SU-DHL-6 (cell line): ENCODE measurements around the gene CRMP1.

Source experiments
- H2AFZ ChIP-seq: fragments of 200-600 bp; sonication (generic); 2 replicates; pipeline ENCODE4 v1.6.1; 2014; ENCODE audit warnings: low read depth, mild to moderate bottlenecking, moderate library complexity, mixed read lengths, antibody characterized with exemption, low read length; ENCODE audit not compliant: severe bottlenecking
- H3F3A ChIP-seq: fragments of 200-600 bp; shearing (Covaris generic); 2 replicates; pipeline ENCODE4 v1.6.0; 2016; ENCODE audit warnings: antibody characterized with exemption, mild to moderate bottlenecking; ENCODE audit not compliant: insufficient read depth
- H3K27ac ChIP-seq: fragments of 200-600 bp; sonication (generic); 2 replicates; pipeline ENCODE4 v1.5.1; 2016; ENCODE audit warnings: low read depth, mild to moderate bottlenecking, low read length, moderate library complexity, mixed read lengths
- H3K27me3 ChIP-seq: fragments of 200-600 bp; sonication (generic), shearing (Covaris generic); 2 replicates; pipeline ENCODE4 v1.6.0; 2014; ENCODE audit warnings: mild to moderate bottlenecking, low read length
- H3K36me3 ChIP-seq: fragments of 200-600 bp; sonication (generic); 2 replicates; pipeline ENCODE4 v1.6.1; 2014; ENCODE audit warnings: mild to moderate bottlenecking, low read length, mixed read lengths
- H3K4me2 ChIP-seq: fragments of 300-600, 200-600 bp; shearing (Covaris generic), sonication (generic); 2 replicates; pipeline ENCODE4 v1.6.0; 2014; ENCODE audit warnings: low read length, low read depth, mild to moderate bottlenecking; ENCODE audit not compliant: poor library complexity, severe bottlenecking
- H3K4me3 ChIP-seq: fragments of 200-600 bp; sonication (generic); 2 replicates; pipeline ENCODE4 v1.5.1; 2014; ENCODE audit warnings: antibody characterized with exemption, low read length, mild to moderate bottlenecking, mixed read lengths; ENCODE audit not compliant: insufficient read depth, poor library complexity, severe bottlenecking
- H3K79me2 ChIP-seq: fragments of 200-600 bp; sonication (generic); 2 replicates; pipeline ENCODE4 v1.6.1; 2014; ENCODE audit warnings: mild to moderate bottlenecking, low read length, moderate library complexity; ENCODE audit not compliant: insufficient read depth
- H3K9ac ChIP-seq: fragments of 200-600 bp; sonication (generic); 2 replicates; pipeline ENCODE4 v1.7.0; 2014; ENCODE audit warnings: mild to moderate bottlenecking, low read length
- H3K9me2 ChIP-seq: fragments of 200-600 bp; sonication (generic); replicated peaks from 2 replicates; pipeline ENCODE4 v1.6.1; 2014; ENCODE audit warnings: low read length; ENCODE audit not compliant: insufficient read depth
- H3K9me3 ChIP-seq: fragments of 200-600 bp; sonication (generic); 2 replicates; pipeline ENCODE4 v1.6.1; 2014; ENCODE audit warnings: low read length, mixed read lengths; ENCODE audit not compliant: insufficient read depth
- H4K20me1 ChIP-seq: fragments of 200-600 bp; sonication (generic); 2 replicates; pipeline ENCODE4 v1.6.1; 2014; ENCODE audit warnings: low read depth, mild to moderate bottlenecking, antibody characterized with exemption, low read length, moderate library complexity, mixed read lengths
- EZH2phosphoT487 ChIP-seq: fragments of 200-600 bp; sonication (generic), shearing (Covaris generic); conservative IDR thresholded peaks from 2 replicates; pipeline ENCODE4 v1.6.1; 2018; ENCODE audit warnings: mild to moderate bottlenecking, antibody characterized with exemption, low read length, moderate library complexity, mixed read lengths
- TF ChIP-seq, protein P1 (sequence below): fragments of 200-600 bp; sonication (generic); IDR thresholded peaks from one replicate; pipeline ENCODE4 v1.5.1; 2017; ENCODE audit warnings: antibody characterized with exemption, mild to moderate bottlenecking, low read length, moderate library complexity; ENCODE audit not compliant: insufficient read depth, poor library complexity, severe bottlenecking

The CRMP1 gene

DNA sequence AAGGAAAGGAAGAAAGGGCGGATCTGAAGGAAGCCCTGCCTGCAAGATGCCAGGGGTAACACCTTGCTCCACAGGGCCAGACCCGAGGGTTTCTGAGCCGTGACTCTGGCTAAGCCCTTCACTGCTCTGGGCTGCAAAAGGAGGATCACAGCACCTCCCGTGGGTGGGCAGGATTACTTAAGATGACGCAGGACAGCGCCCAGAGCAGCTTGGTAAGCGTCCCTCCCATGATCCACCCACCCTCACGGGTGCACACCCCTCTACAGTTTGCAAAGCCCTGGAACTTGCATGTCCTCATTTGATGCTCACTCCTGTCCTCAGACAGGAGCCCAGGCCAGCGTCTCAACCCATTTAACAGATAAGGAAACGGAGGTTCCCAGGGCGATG, 64.9 kb downstream of the CRMP1 start:
- no peak overlapping the region for H3K9ac ChIP-seq
- H2AFZ ChIP-seq, result no peak overlapping the region
- H3F3A ChIP-seq, result no peaks in the 10 kb centered on the region
- no peaks in the 10 kb centered on the region for H3K9me3 ChIP-seq
- H3K36me3 ChIP-seq, result no peaks in the 10 kb centered on the region
- no peaks in the 10 kb centered on the region for H4K20me1 ChIP-seq
- no peaks in the 10 kb centered on the region for H3K9me2 ChIP-seq
- H3K27me3 ChIP-seq, result no peaks in the 10 kb centered on the region
- no peak overlapping the region for H3K27ac ChIP-seq
- TF ChIP-seq, protein P1, sequence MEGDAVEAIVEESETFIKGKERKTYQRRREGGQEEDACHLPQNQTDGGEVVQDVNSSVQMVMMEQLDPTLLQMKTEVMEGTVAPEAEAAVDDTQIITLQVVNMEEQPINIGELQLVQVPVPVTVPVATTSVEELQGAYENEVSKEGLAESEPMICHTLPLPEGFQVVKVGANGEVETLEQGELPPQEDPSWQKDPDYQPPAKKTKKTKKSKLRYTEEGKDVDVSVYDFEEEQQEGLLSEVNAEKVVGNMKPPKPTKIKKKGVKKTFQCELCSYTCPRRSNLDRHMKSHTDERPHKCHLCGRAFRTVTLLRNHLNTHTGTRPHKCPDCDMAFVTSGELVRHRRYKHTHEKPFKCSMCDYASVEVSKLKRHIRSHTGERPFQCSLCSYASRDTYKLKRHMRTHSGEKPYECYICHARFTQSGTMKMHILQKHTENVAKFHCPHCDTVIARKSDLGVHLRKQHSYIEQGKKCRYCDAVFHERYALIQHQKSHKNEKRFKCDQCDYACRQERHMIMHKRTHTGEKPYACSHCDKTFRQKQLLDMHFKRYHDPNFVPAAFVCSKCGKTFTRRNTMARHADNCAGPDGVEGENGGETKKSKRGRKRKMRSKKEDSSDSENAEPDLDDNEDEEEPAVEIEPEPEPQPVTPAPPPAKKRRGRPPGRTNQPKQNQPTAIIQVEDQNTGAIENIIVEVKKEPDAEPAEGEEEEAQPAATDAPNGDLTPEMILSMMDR, result no peak
- no peak for TF ChIP-seq EZH2phosphoT487
- no peaks in the 10 kb centered on the region for H3K79me2 ChIP-seq
- H3K4me2 ChIP-seq, result no peak overlapping the region
- no peak overlapping the region for H3K4me3 ChIP-seq

DNA sequence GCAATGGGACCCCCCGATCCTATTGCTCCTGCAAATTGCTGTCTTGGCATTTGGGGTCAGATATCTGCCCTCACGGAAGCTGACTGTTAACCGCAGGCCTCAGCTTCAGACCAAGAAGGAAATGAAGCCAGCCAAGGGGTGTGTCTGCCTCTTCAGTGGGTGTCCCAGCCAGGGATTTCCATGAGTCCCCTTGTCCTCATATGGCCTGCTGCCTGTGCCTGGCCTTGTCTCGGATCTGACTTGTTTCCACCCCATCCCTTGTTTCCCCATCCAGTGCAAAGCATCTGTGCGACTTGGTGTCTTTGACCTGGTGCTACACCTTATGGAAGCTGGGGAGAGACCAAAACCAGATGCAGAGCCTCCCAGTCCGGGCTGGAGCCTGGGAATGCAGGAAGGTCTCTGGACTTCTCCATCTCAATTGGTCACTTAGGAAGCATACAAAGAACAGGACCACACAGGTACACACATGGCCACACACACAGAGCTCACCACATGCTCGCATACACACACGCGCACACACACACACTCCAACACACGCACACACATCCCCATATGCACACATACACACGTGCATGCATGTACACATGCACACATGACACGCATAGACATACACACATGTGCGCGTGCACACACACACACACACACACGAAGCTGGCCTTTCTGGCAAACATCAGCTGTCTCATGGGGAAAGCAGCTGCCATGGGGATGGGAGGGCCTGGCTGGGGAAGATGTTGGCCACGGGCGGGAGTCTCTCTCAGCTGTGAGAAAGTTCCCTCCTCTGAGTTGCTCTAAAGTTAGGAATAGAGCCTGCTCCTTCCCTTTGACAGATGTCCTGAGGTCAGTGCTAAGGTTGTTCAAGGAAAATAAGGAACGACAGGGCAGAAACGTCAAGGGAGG, 65.5 kb downstream of the CRMP1 start:
- TF ChIP-seq, protein P1, result no peak
- TF ChIP-seq EZH2phosphoT487, result no peak
- Histone ChIP-seq H3K4me2 (no peak overlapping the region), H3K36me3 (no peaks in the 10 kb centered on the region), H3K9ac (no peak overlapping the region), H3K79me2 (no peaks in the 10 kb centered on the region), H3K9me2 (no peaks in the 10 kb centered on the region), H4K20me1 (no peaks in the 10 kb centered on the region), H2AFZ (no peak overlapping the region), H3K9me3 (no peaks in the 10 kb centered on the region), H3K27me3 (no peaks in the 10 kb centered on the region), H3K27ac (no peak overlapping the region), H3F3A (no peaks in the 10 kb centered on the region), H3K4me3 (no peak overlapping the region)

DNA sequence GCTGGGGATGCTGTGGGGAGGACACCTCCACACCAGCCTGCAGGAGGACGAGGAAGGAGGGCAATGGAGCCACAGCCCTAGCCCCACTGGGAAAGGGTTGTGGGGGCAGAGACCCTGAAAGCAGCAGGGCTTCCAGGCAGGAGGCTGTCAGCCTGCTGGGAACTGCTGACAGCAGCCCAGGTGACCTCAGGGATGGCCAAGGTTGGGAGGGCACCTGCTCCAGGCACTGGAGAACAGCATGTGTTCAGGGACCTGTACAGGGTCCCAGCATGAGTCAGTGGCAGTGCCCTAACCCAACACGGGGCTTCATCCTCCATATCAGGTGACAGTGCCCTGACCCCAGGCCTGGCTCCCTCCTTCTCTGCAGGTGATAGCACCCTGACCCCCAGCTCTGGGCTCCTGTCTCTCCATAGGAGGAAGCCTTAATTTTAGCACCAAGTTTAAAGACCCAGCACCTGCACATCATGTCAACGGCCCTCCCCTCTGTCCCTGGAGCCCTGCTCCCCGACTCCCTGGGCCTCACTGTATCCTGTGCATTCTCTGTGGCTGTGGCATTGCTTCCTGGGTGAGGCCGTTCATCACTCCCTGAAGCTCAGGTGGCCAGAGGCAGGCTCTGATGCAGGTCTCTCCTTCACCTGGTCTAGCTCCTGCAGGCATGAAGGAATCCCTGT, 66.3 kb downstream of the CRMP1 start:
- Histone ChIP-seq H3F3A (no peaks in the 10 kb centered on the region), H3K27ac (no peak overlapping the region), H3K79me2 (no peaks in the 10 kb centered on the region), H4K20me1 (no peaks in the 10 kb centered on the region), H3K9me3 (no peaks in the 10 kb centered on the region), H3K9ac (no peak overlapping the region), H3K9me2 (no peaks in the 10 kb centered on the region), H2AFZ (no peak overlapping the region), H3K4me2 (no peak overlapping the region), H3K27me3 (no peaks in the 10 kb centered on the region), H3K36me3 (no peaks in the 10 kb centered on the region), H3K4me3 (no peak overlapping the region)
- TF ChIP-seq, protein P1, result no peak
- no peak for TF ChIP-seq EZH2phosphoT487
